Neutrophil (primary cell): ENCODE measurements around the gene GMDS.

Experiments
- H3K27ac ChIP-seq: fragments of 200-600 bp; sonication (generic); 2 replicates; pipeline ENCODE4 v1.5.1; 2016; ENCODE audit warnings: mild to moderate bottlenecking, moderate library complexity
- H3K27me3 ChIP-seq: fragments of 200-600 bp; sonication (generic); 2 replicates; pipeline ENCODE4 v1.6.0; 2016; ENCODE audit warnings: mild to moderate bottlenecking
- H3K36me3 ChIP-seq: fragments of 200-600 bp; sonication (generic); 2 replicates; pipeline ENCODE4 v1.5.1; 2017
- H3K4me1 ChIP-seq, 2 experiments: fragments of 200-600 bp in 1 of 2; sonication (generic) in 1 of 2; 1 replicate in 1 of 2; 2 replicates in 1 of 2; pipeline versions ENCODE4 v1.5.1 to v1.6.1; 2013 to 2016; ENCODE audit warnings: low read depth in 1 of 2, low read length in 1 of 2, mild to moderate bottlenecking in 1 of 2, moderate library complexity in 1 of 2; ENCODE audit not compliant: control insufficient read depth in 1 of 2, insufficient read depth in 1 of 2
- H3K4me3 ChIP-seq, 2 experiments: fragments of 200-600 bp in 1 of 2; sonication (generic) in 1 of 2; 1 replicate in 1 of 2; 2 replicates in 1 of 2; pipeline ENCODE4 v1.5.1; 2013 to 2016; ENCODE audit warnings: low read depth in 1 of 2, low read length in 1 of 2, mild to moderate bottlenecking in 1 of 2, moderate library complexity in 1 of 2
- H3K9me3 ChIP-seq: fragments of 200-600 bp; sonication (generic); 2 replicates; pipeline ENCODE4 v1.5.1; 2016
- CTCF ChIP-seq: fragments of 200-600 bp; sonication (generic); IDR thresholded peaks from 2 replicates; pipeline ENCODE4 v1.5.1; 2016; ENCODE audit warnings: antibody characterized with exemption

The GMDS gene

GRCh38 chr6:2008383-2008976 is 236.9 kb downstream of the GMDS start:
- TF ChIP-seq CTCF, result no peak
- Histone ChIP-seq H3K9me3 (no peaks in the 10 kb centered on the region), H3K27ac (no peak overlapping the region), H3K27me3 (no peaks in the 10 kb centered on the region), H3K4me3 (no peak overlapping the region), H3K4me1 (no peaks in the 10 kb centered on the region), H3K36me3 (no peaks in the 10 kb centered on the region)

- Histone ChIP-seq H3K36me3 (no peaks in the 10 kb centered on the region), H3K4me3 (no peak overlapping the region), H3K4me1 (no peaks in the 10 kb centered on the region), H3K9me3 (no peaks in the 10 kb centered on the region), H3K27ac (no peak overlapping the region), H3K27me3 (no peaks in the 10 kb centered on the region)
- TF ChIP-seq CTCF, result no peak
Measured at GRCh38 chr6:2007165-2007564, 238.2 kb downstream of the GMDS start.

GRCh38 chr6:2004888-2005287 is 240.5 kb downstream of the GMDS start:
- Histone ChIP-seq H3K27me3 (no peaks in the 10 kb centered on the region), H3K4me1 (no peaks in the 10 kb centered on the region), H3K27ac (no peak overlapping the region), H3K36me3 (no peaks in the 10 kb centered on the region), H3K9me3 (no peaks in the 10 kb centered on the region), H3K4me3 (no peak overlapping the region)
- TF ChIP-seq CTCF, result no peak

GRCh38 chr6:2000962-2001361 is 244.4 kb downstream of the GMDS start:
- Histone ChIP-seq H3K4me1 (no peaks in the 10 kb centered on the region), H3K27me3 (no peaks in the 10 kb centered on the region), H3K36me3 (no peaks in the 10 kb centered on the region), H3K9me3 (no peaks in the 10 kb centered on the region), H3K4me3 (no peak overlapping the region), H3K27ac (no peak overlapping the region)
- no peak for TF ChIP-seq CTCF

GRCh38 chr6:1997702-1998101 is 247.7 kb downstream of the GMDS start:
- H3K4me3 ChIP-seq, result no peak overlapping the region

More at GRCh38 chr6:1997702-1998101, 247.7 kb downstream of the GMDS start:
- TF ChIP-seq CTCF, result no peak
- no peaks in the 10 kb centered on the region for H3K9me3 ChIP-seq
- H3K4me1 ChIP-seq, result no peaks in the 10 kb centered on the region
- H3K27ac ChIP-seq, result no peak overlapping the region
- no peaks in the 10 kb centered on the region for H3K36me3 ChIP-seq
- H3K27me3 ChIP-seq, result no peaks in the 10 kb centered on the region
